H1 (cell line): Measurements from ENCODE around the gene DDN. TPM values are rescaled to one million over a fixed set of nuclear protein-coding genes. Genes with fewer than 3 reads are reported as not detected.

ENCODE experiments used
- CTCF ChIA-PET: fragments of 300-600 bp; sonication (Branson Sonifier 250); formaldehyde crosslinking; loops from one replicate; lab custom pipeline; 2021; ENCODE audit not compliant: partially characterized antibody; lab: Charles Lee
- POLR2A ChIA-PET: fragments of 300-600 bp; sonication (Branson Sonifier 250); formaldehyde crosslinking; loops from one replicate; lab custom pipeline; 2021; ENCODE audit warnings: inconsistent platforms; ENCODE audit not compliant: partially characterized antibody; lab: Charles Lee
- DNase-seq, 2 experiments: peaks; one replicate each; pipeline versions ENCODE4 v3.0.0 to v3.0.0-alpha.2; 2010 to 2022; ENCODE audit warnings: low spot score in 2 of 2, low read depth in 1 of 2, mixed read lengths in 1 of 2
- FAIRE-seq: peaks from 2 replicates; lab custom pipeline; 2011; peaks lifted over from hg19 to GRCh38; lab: Jason Lieb, UNC
- H2AFZ ChIP-seq: 2 replicates; pipeline ENCODE4 v1.8.1; 2012; ENCODE audit warnings: low read length, inconsistent platforms
- H2AK5ac ChIP-seq: 2 replicates; pipeline ENCODE4 v1.6.1; 2013; ENCODE audit warnings: low read depth, low read length
- H2BK120ac ChIP-seq: replicated peaks from 2 replicates; pipeline ENCODE3; 2013; ENCODE audit warnings: low read depth, low read length, inconsistent platforms
- H2BK12ac ChIP-seq: 2 replicates; pipeline ENCODE4 v1.6.1; 2013; ENCODE audit warnings: low read depth, low read length
- H2BK15ac ChIP-seq: 2 replicates; pipeline ENCODE4 v1.6.1; 2013; ENCODE audit warnings: low read length
- H2BK20ac ChIP-seq: 2 replicates; pipeline ENCODE4 v1.6.1; 2013; ENCODE audit warnings: low read length
- H2BK5ac ChIP-seq: 2 replicates; pipeline ENCODE4 v1.6.1; 2013; ENCODE audit warnings: low read depth, low read length
- H3K14ac ChIP-seq: 2 replicates; pipeline ENCODE4 v1.6.1; 2013; ENCODE audit warnings: inconsistent platforms; ENCODE audit not compliant: insufficient read length
- H3K18ac ChIP-seq: 2 replicates; pipeline ENCODE4 v1.6.1; 2013; ENCODE audit warnings: low read length; ENCODE audit errors: extremely low read depth
- H3K23ac ChIP-seq: 2 replicates; pipeline ENCODE4 v1.6.1; 2013; ENCODE audit warnings: inconsistent platforms; ENCODE audit not compliant: insufficient read length
- H3K23me2 ChIP-seq: 2 replicates; pipeline ENCODE4 v1.6.1; 2013; ENCODE audit warnings: low read depth, low read length
- H3K27ac ChIP-seq: 2 replicates; pipeline ENCODE4 v1.6.1; 2011; ENCODE audit warnings: low read depth, low read length, inconsistent platforms
- H3K27me3 ChIP-seq, 4 experiments: replicated peaks in 1 of 4; 1 replicate in 1 of 4; 2 replicates in 3 of 4; pipeline versions ENCODE4 v1.6.1 to v1.8.1; 2011 to 2013; ENCODE audit warnings: low read length in 3 of 4, mild to moderate bottlenecking in 3 of 4, inconsistent platforms in 2 of 4, mixed read lengths in 2 of 4, moderate library complexity in 1 of 4; ENCODE audit not compliant: control insufficient read depth in 3 of 4, insufficient read depth in 3 of 4; ENCODE audit errors: extremely low read depth in 1 of 4
- H3K36me3 ChIP-seq, 4 experiments: 2 replicates each; pipeline versions ENCODE4 v1.6.1 to v1.8.1; 2011 to 2013; ENCODE audit warnings: mild to moderate bottlenecking in 4 of 4, low read length in 3 of 4, moderate library complexity in 2 of 4, control low read depth in 1 of 4, inconsistent platforms in 1 of 4; ENCODE audit not compliant: insufficient read depth in 4 of 4, control insufficient read depth in 2 of 4
- H3K4ac ChIP-seq: replicated peaks from 2 replicates; pipeline ENCODE3; 2013; ENCODE audit warnings: low read length, low read depth, mixed read lengths, inconsistent platforms; ENCODE audit not compliant: insufficient read length
- H3K4me1 ChIP-seq, 4 experiments: replicated peaks in 1 of 4; 1 replicate in 1 of 4; 2 replicates in 3 of 4; pipeline versions ENCODE4 v1.6.1 to v1.8.1; 2011 to 2013; ENCODE audit warnings: low read length in 3 of 4, inconsistent platforms in 2 of 4, mixed read lengths in 1 of 4; ENCODE audit not compliant: insufficient read depth in 4 of 4, control insufficient read depth in 3 of 4
- H3K4me2 ChIP-seq, 2 experiments: 2 replicates each; pipeline versions ENCODE4 v1.6.1 to v1.8.1; 2011 to 2013; ENCODE audit warnings: low read depth in 2 of 2, low read length in 2 of 2, control low read depth in 1 of 2, inconsistent platforms in 1 of 2, mild to moderate bottlenecking in 1 of 2; ENCODE audit not compliant: insufficient read depth in 1 of 2
- H3K4me3 ChIP-seq, 4 experiments: fragments of 200-600, 300-600 bp in 1 of 4; sonication (generic), shearing (Covaris generic), sonication (Bioruptor Twin) in 1 of 4; 2 replicates each; pipeline versions ENCODE4 v1.5.1 to v1.8.1; 2011 to 2016; ENCODE audit warnings: low read length in 4 of 4, low read depth in 3 of 4, control low read depth in 2 of 4, inconsistent platforms in 2 of 4, mild to moderate bottlenecking in 2 of 4, mixed read lengths in 1 of 4, moderate library complexity in 1 of 4; ENCODE audit not compliant: insufficient read depth in 2 of 4; ENCODE audit errors: extremely low read depth in 1 of 4
- H3K56ac ChIP-seq: replicated peaks from 2 replicates; pipeline ENCODE3; 2013; ENCODE audit warnings: low read depth, mild to moderate bottlenecking, mixed read lengths, low read length, inconsistent platforms; ENCODE audit not compliant: insufficient read length
- H3K79me1 ChIP-seq: 2 replicates; pipeline ENCODE4 v1.6.1; 2013; ENCODE audit warnings: low read depth, low read length, control low read depth
- H3K79me2 ChIP-seq, 2 experiments: 2 replicates each; pipeline versions ENCODE4 v1.6.1 to v1.8.1; 2012 to 2013; ENCODE audit warnings: low read length in 2 of 2, mild to moderate bottlenecking in 2 of 2, inconsistent platforms in 1 of 2; ENCODE audit not compliant: insufficient read depth in 2 of 2, control insufficient read depth in 1 of 2
- H3K9ac ChIP-seq, 4 experiments: replicated peaks in 1 of 4; 1 replicate in 1 of 4; 2 replicates in 3 of 4; pipeline versions ENCODE4 v1.6.1 to v1.8.1; 2011 to 2013; ENCODE audit warnings: low read depth in 3 of 4, low read length in 3 of 4, control low read depth in 2 of 4, mild to moderate bottlenecking in 2 of 4, moderate library complexity in 2 of 4, inconsistent platforms in 1 of 4; ENCODE audit errors: extremely low read depth in 1 of 4
- H3K9me3 ChIP-seq, 2 experiments: 2 replicates each; pipeline versions ENCODE4 v1.6.1 to v1.8.1; 2012 to 2013; ENCODE audit warnings: mild to moderate bottlenecking in 2 of 2, moderate library complexity in 2 of 2, control low read depth in 1 of 2, inconsistent platforms in 1 of 2, low read depth in 1 of 2, low read length in 1 of 2, mixed read lengths in 1 of 2; ENCODE audit not compliant: insufficient read depth in 2 of 2
- H4K20me1 ChIP-seq, 2 experiments: replicated peaks in 1 of 2; 2 replicates each; pipeline versions ENCODE3 to v1.8.1; 2011 to 2013; ENCODE audit warnings: inconsistent platforms in 2 of 2, low read length in 2 of 2, mild to moderate bottlenecking in 1 of 2; ENCODE audit not compliant: insufficient read depth in 2 of 2, control insufficient read depth in 1 of 2
- H4K5ac ChIP-seq: 2 replicates; pipeline ENCODE4 v1.6.1; 2013; ENCODE audit warnings: low read length, low read depth, mixed read lengths, inconsistent platforms; ENCODE audit not compliant: insufficient read length
- H4K8ac ChIP-seq: 2 replicates; pipeline ENCODE4 v1.8.0; 2013; ENCODE audit warnings: mild to moderate bottlenecking, moderate library complexity, low read length, inconsistent platforms; ENCODE audit not compliant: insufficient read depth; ENCODE audit errors: extremely low read depth
- H4K91ac ChIP-seq: replicated peaks from 2 replicates; pipeline ENCODE3; 2013; ENCODE audit warnings: low read length, mixed read lengths, inconsistent platforms; ENCODE audit not compliant: insufficient read length
- CBX8 ChIP-seq: fragments of 300-800, 300-1000 bp; sonication (generic); IDR thresholded peaks from 2 replicates; pipeline ENCODE4 v1.7.1; 2016; ENCODE audit warnings: low read depth, low read length, borderline replicate concordance
- EZH2 ChIP-seq: fragments of 200-600 bp; sonication (generic); IDR thresholded peaks from 2 replicates; pipeline ENCODE4 v1.7.1; 2012; ENCODE audit warnings: low read depth, mild to moderate bottlenecking, moderate library complexity, low read length, inconsistent platforms; ENCODE audit not compliant: severe bottlenecking
- MAFK ChIP-seq: IDR thresholded peaks from 2 replicates; pipeline ENCODE4 v1.6.1; 2012; ENCODE audit warnings: low read depth, mild to moderate bottlenecking, improper control_type of control experiment, low read length
- NANOG ChIP-seq: IDR thresholded peaks from 2 replicates; pipeline ENCODE4 v1.6.1; 2011; ENCODE audit warnings: low read length, low read depth, mild to moderate bottlenecking, inconsistent platforms; ENCODE audit not compliant: insufficient read depth, poor library complexity, severe bottlenecking
- RNF2 ChIP-seq: fragments of 200-900, 300-1000 bp; sonication (generic); IDR thresholded peaks from 2 replicates; pipeline ENCODE4 v1.7.1; 2016; ENCODE audit warnings: borderline replicate concordance, low read depth, mild to moderate bottlenecking, antibody characterized with exemption, low read length; ENCODE audit not compliant: poor library complexity, severe bottlenecking; ENCODE audit errors: missing control alignments
- SUZ12 ChIP-seq: fragments of 200-600 bp; sonication (generic); IDR thresholded peaks from 2 replicates; pipeline ENCODE4 v1.6.1; 2012; ENCODE audit warnings: mild to moderate bottlenecking, inconsistent platforms, low read length, moderate library complexity, mixed read lengths
- WGBS, 2 experiments: shearing (Covaris generic) in 1 of 2; methylation state at CpG; one replicate each; pipeline versions ENCODE4 v1.1.6 to v1.1.7; 2013 to 2015; ENCODE audit warnings: low lambda C conversion rate in 2 of 2, mixed read lengths in 2 of 2, inconsistent platforms in 1 of 2, low coverage in 1 of 2, missing lambda C conversion rate in 1 of 2; ENCODE audit not compliant: insufficient replicate concordance in 2 of 2, insufficient coverage in 1 of 2, insufficient read length in 1 of 2; ENCODE audit errors: extremely low coverage in 1 of 2, missing lambda C conversion rate in 1 of 2; 5-methylcytosine and 5-hydroxymethylcytosine counted together
- polyA plus RNA-seq, 7 experiments: library from polyadenylated mRNA; depleted of rRNA in 3 of 7; stranded (reverse) in 5 of 7; unstranded in 2 of 7; fragments of >200 nt in 5 of 7; fragments of 200-250 nt in 2 of 7; gene quantifications; 1 replicate in 5 of 7; 2 replicates in 1 of 7; 4 replicates in 1 of 7; pipeline versions ENCODE4 v1.2.1 to v1.2.3, GENCODE V29; 2011 to 2013; ENCODE audit warnings: missing spikeins in 2 of 7, mixed read lengths in 2 of 7
- total RNA-seq: library from RNA; stranded (reverse); fragmentation: NEBNext Ultra II Directional; extraction: Animal tissue kit (Norgen Biotek cat#: 25700); gene quantifications from 2 replicates; pipeline ENCODE4 v1.2.1, GENCODE V29; 2021

DDN gene
- total and polyA plus RNA-seq, 2 of the 8 experiments (the other 6 are each of a cell fraction or from before 2014, with no cell fraction given): 0.14 to 0.30 TPM

DNA sequence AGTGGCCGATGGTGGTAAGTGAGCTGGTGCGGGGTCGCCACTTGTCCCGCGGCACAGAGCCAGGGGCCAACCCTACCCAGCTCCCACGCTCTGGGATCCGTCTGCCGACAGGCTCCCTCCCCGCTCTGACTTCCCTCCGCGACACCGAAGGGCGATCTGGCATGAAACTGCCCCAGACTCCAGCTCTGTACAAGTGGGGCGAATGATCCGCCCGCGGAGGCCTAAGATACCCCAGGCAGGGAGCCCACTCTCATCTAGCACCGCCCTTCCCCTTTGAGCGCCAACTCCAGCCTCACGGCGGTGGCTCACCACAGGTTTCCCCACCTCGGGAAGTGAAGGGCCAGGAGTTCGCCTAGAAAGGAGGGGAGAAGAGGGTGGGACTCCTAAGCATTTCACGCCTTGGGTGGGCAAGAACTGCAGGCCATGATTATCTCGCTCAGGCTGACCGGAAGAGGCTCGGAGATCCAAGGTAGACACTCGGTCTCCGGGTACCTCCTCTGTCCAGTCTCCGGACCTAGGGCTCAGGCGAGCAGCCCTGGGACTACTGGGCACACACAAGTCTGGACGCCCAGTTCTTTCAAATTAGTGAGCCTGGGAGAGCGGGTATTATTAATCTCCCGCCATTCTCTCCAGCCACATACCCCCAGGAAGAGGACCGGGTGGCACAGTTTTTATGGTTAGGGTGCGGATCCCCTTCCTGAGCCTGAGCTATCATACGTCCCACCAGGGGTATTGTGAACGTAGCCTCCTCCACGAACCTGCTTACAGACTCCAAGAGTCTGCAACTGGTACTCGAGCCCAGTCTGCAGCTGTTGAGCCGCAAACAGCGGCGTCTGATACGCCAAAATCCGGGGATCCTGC, 20.2 kb downstream of the DDN start:
- WGBS, 2 experiments: 10% methylated on average over 45 of the region's 45 CpGs; no CpG with 5 or more reads in 1 of the 2 experiments
- Histone ChIP-seq H3K4me3 (peak overlapping the region in 3 of 4 experiments; percentile 2 to 57 (median 29); a peak in 6 of 8 replicates), H3K79me1 (no peaks in the 10 kb centered on the region), H4K8ac (no peak overlapping the region), H3K9ac (no peak overlapping the region), H4K20me1 (peaks cover 8% of the 10 kb centered on the region in 2 experiments), H3K4me2 (peak overlapping the region; percentile 65), H3K18ac (no peak overlapping the region; the same call in 1 of the 2 replicates), H3K23ac (no peak overlapping the region), H2BK20ac (0 out of 2 replicates have a peak overlapping the region, but pooled peaks have one; percentile 48), H3K4me1 (peaks cover 0 to 35% (median 28%) of the 10 kb centered on the region in 4 experiments; a peak in 6 of 7 replicates), H3K23me2 (peaks cover 15% of the 10 kb centered on the region)
- FAIRE-seq (no peak), DNase-seq (no peak)
- TF ChIP-seq EZH2 (peak; percentile 91), NANOG (no peak), SUZ12 (peak; percentile 87), CBX8 (peak; percentile 88; the same call in 1 of the 2 replicates), MAFK (no peak), RNF2 (peak; percentile 48)
- TF ChIP-seq, all 59 proteins: peak for 4
- Histone ChIP-seq H2BK5ac (peak overlapping the region; percentile 44; the same call in 1 of the 2 replicates), H3K79me2 (no peaks in the 10 kb centered on the region), H4K91ac (no peak overlapping the region), H2BK15ac (peak overlapping the region; percentile 72; the same call in 1 of the 2 replicates), H3K27ac (no peak overlapping the region), H3K4ac (no peak overlapping the region), H3K14ac (no peak overlapping the region), H3K27me3 (peaks cover 76 to 98% (median 95%) of the 10 kb centered on the region in 4 experiments), H3K9me3 (no peaks in the 10 kb centered on the region), H2BK12ac (peak overlapping the region; percentile 84; the same call in 1 of the 2 replicates), H3K56ac (no peak overlapping the region), H2BK120ac (no peak overlapping the region), H2AK5ac (no peak overlapping the region; the same call in 1 of the 2 replicates), H3K36me3 (peaks cover 0 to 6% (median 0%) of the 10 kb centered on the region in 4 experiments; a peak in 1 of 8 replicates), H4K5ac (no peak overlapping the region), H2AFZ (peak overlapping the region; percentile 42; the same call in 1 of the 2 replicates)
- ChIA-PET CTCF (interaction anchor here (0.8 to 40.8 kb wide), 28 partner anchors 8 to 364 kb away, joined by 3 to 1336 read pairs (median 6); partner anchors contain the start of genes ARF3, DDN, DDX23 and FKBP11), POLR2A (interaction anchor here (0.6 to 4.3 kb wide), 10 partner anchors 9 to 164 kb away, joined by 3 to 21 read pairs (median 6); partner anchors contain the start of genes ARF3 and RND1)
